ENCODE data around the gene POLE3.
A peak's percentile ranks its signal among the peaks of the same experiment; 100 is the strongest.
"Not testable (repeated sequence)": the region's sequence is repeated elsewhere in the genome, so short reads cannot be mapped to it uniquely, and the experiment has no call there.

The POLE3 gene

GRCh38 chr9:113387560-113388230 lies 22.8 kb downstream of the POLE3 start:
- Histone ChIP-seq H3K4ac (ENCODE audit: low read depth, low read length) (no peak overlapping the region), H3K36me3 (ENCODE audit: control insufficient read depth, insufficient read depth, low read length) (peaks cover 4% of the 10 kb centered on the region), H3K56ac (ENCODE audit: low read length) (no peak overlapping the region), H2BK5ac (ENCODE audit: low read length) (no peak overlapping the region), H3K27me3 (ENCODE audit: insufficient read depth, low read length, poor library complexity) (no peaks in the 10 kb centered on the region), H3K79me2 (ENCODE audit: control insufficient read depth, insufficient read depth, low read length) (no peaks in the 10 kb centered on the region), H4K8ac (ENCODE audit: low read depth, low read length) (no peak overlapping the region), H3K9ac (ENCODE audit: low read length) (no peak overlapping the region), H3K23ac (ENCODE audit: low read length) (no peak overlapping the region), H2BK15ac (replicated peaks; ENCODE audit: low read depth) (no peak overlapping the region), H3K18ac (ENCODE audit: low read length) (no peak overlapping the region), H2BK120ac (ENCODE audit: low read depth, low read length) (no peak overlapping the region), H3K4me3 (ENCODE audit: low read length) (no peak overlapping the region), H3K79me1 (ENCODE audit: low read length) (no peaks in the 10 kb centered on the region), H3K27ac (ENCODE audit: low read depth, low read length) (no peak overlapping the region), H2AK5ac (ENCODE audit: low read length) (no peak overlapping the region), H4K5ac (ENCODE audit: low read length) (no peak overlapping the region), H3K4me1 (ENCODE audit: control insufficient read depth, low read depth, low read length) (no peaks in the 10 kb centered on the region), H3K4me2 (ENCODE audit: low read length) (no peak overlapping the region)
- no CpG with 5 or more reads among the region's 9 CpGs for WGBS (ENCODE audit: extremely low coverage, insufficient coverage, low lambda C conversion rate)
- DNase-seq: no peak

- Histone ChIP-seq H3K18ac (ENCODE audit: low read length) (no peak overlapping the region), H3K79me1 (ENCODE audit: low read length) (no peaks in the 10 kb centered on the region)
Measured at GRCh38 chr9:113386571-113387393, 23.7 kb downstream of the POLE3 start.

DNA sequence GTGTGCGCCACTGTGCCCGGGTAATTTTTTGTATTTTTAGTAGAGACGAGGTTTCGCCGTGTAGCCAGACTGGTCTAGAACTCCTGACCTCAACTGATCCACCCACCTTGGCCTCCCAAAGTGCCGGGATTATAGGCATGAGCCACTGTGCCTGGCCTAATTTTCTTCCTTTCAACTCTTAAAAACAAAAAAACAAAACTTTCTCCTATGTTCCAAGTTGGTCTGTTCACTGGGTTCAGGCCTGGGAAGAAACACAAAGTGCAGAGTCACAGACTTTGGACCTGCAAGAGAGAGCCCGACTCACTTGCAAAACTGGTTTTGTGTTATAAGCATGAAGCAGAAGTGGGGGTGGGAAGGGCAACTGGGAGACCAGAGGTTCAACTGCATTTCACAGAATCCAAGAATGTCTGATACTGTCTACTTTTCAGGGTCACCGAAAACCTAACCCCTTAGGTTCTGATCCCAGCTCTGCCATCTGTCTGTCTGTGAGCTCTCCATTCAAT lies 28.5 kb downstream of the POLE3 start:
- H3K27ac ChIP-seq (ENCODE audit: low read depth, low read length): no peak overlapping the region
- no CpG with 5 or more reads among the region's 8 CpGs for WGBS (ENCODE audit: extremely low coverage, insufficient coverage, low lambda C conversion rate)
- no peak overlapping the region for H3K9ac ChIP-seq (ENCODE audit: low read length)
- no peak overlapping the region for H2BK15ac ChIP-seq (replicated peaks; ENCODE audit: low read depth)
- H2BK120ac ChIP-seq (ENCODE audit: low read depth, low read length): no peak overlapping the region
- no peaks in the 10 kb centered on the region for H3K27me3 ChIP-seq (ENCODE audit: insufficient read depth, low read length, poor library complexity)
- no peaks in the 10 kb centered on the region for H3K36me3 ChIP-seq (ENCODE audit: control insufficient read depth, insufficient read depth, low read length)
- no peaks in the 10 kb centered on the region for H3K79me2 ChIP-seq (ENCODE audit: control insufficient read depth, insufficient read depth, low read length)
- no peak overlapping the region for H4K5ac ChIP-seq (ENCODE audit: low read length)
- no peaks in the 10 kb centered on the region for H3K4me1 ChIP-seq (ENCODE audit: control insufficient read depth, low read depth, low read length)
- H2BK5ac ChIP-seq (ENCODE audit: low read length): no peak overlapping the region
- H3K4me3 ChIP-seq (ENCODE audit: low read length): no peak overlapping the region
- no peak overlapping the region for H3K56ac ChIP-seq (ENCODE audit: low read length)
- no peak overlapping the region for H3K4me2 ChIP-seq (ENCODE audit: low read length)
- H4K8ac ChIP-seq (ENCODE audit: low read depth, low read length): no peak overlapping the region
- no peak overlapping the region for H3K23ac ChIP-seq (ENCODE audit: low read length)
- no peak overlapping the region for H2AK5ac ChIP-seq (ENCODE audit: low read length)
- H3K18ac ChIP-seq (ENCODE audit: low read length): no peak overlapping the region
- no peak overlapping the region for H3K4ac ChIP-seq (ENCODE audit: low read depth, low read length)
- no peak for DNase-seq
- H3K79me1 ChIP-seq (ENCODE audit: low read length): no peaks in the 10 kb centered on the region

More at GRCh38 chr9:113386571-113387393, 23.7 kb downstream of the POLE3 start:
- Histone ChIP-seq H4K8ac (ENCODE audit: low read depth, low read length) (no peak overlapping the region), H3K4me1 (ENCODE audit: control insufficient read depth, low read depth, low read length) (no peaks in the 10 kb centered on the region), H2BK15ac (replicated peaks; ENCODE audit: low read depth) (no peak overlapping the region), H3K27me3 (ENCODE audit: insufficient read depth, low read length, poor library complexity) (no peaks in the 10 kb centered on the region), H2BK120ac (ENCODE audit: low read depth, low read length) (no peak overlapping the region), H4K5ac (ENCODE audit: low read length) (no peak overlapping the region), H2BK5ac (ENCODE audit: low read length) (no peak overlapping the region), H3K4me3 (ENCODE audit: low read length) (no peak overlapping the region), H3K56ac (ENCODE audit: low read length) (no peak overlapping the region), H2AK5ac (ENCODE audit: low read length) (no peak overlapping the region), H3K23ac (ENCODE audit: low read length) (no peak overlapping the region), H3K4me2 (ENCODE audit: low read length) (no peak overlapping the region), H3K9ac (ENCODE audit: low read length) (no peak overlapping the region), H3K27ac (ENCODE audit: low read depth, low read length) (no peak overlapping the region), H3K4ac (ENCODE audit: low read depth, low read length) (no peak overlapping the region), H3K36me3 (ENCODE audit: control insufficient read depth, insufficient read depth, low read length) (peaks cover 4% of the 10 kb centered on the region), H3K79me2 (ENCODE audit: control insufficient read depth, insufficient read depth, low read length) (no peaks in the 10 kb centered on the region)
- peak; percentile 35 for DNase-seq
- 100% methylated on average over 1 of the region's 4 CpGs for WGBS (ENCODE audit: extremely low coverage, insufficient coverage, low lambda C conversion rate)

DNA sequence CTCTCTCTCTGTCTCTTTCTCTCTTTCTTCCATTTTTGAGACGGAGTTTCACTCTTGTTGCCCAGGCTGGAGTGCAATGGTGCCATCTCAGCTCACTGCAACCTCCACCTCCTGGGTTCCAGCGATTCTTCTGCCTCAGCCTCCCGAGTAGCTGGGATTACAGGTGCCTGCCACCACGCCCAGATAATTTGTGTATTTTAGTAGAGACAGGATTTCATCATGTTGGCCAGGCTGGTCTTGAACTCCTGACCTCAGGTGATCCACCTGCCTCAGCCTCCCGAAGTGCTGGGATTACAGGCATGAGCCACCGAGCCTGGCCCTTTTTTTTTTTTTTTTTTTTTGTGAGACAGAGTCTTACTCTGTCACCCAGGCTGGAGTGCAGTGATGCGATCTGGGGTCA lies 29.0 kb downstream of the POLE3 start:
- not testable (repeated sequence) for H3K79me1 ChIP-seq (ENCODE audit: low read length); H3K4me3 ChIP-seq (ENCODE audit: low read length); H4K8ac ChIP-seq (ENCODE audit: low read depth, low read length); H2BK15ac ChIP-seq (replicated peaks; ENCODE audit: low read depth); H2BK5ac ChIP-seq (ENCODE audit: low read length); H3K4ac ChIP-seq (ENCODE audit: low read depth, low read length); H3K56ac ChIP-seq (ENCODE audit: low read length); H4K5ac ChIP-seq (ENCODE audit: low read length); H2AK5ac ChIP-seq (ENCODE audit: low read length); DNase-seq; H3K23ac ChIP-seq (ENCODE audit: low read length); H3K9ac ChIP-seq (ENCODE audit: low read length); H3K27me3 ChIP-seq (ENCODE audit: insufficient read depth, low read length, poor library complexity); H3K4me1 ChIP-seq (ENCODE audit: control insufficient read depth, low read depth, low read length); H3K18ac ChIP-seq (ENCODE audit: low read length); H3K4me2 ChIP-seq (ENCODE audit: low read length); H3K27ac ChIP-seq (ENCODE audit: low read depth, low read length); H3K36me3 ChIP-seq (ENCODE audit: control insufficient read depth, insufficient read depth, low read length); H2BK120ac ChIP-seq (ENCODE audit: low read depth, low read length); H3K79me2 ChIP-seq (ENCODE audit: control insufficient read depth, insufficient read depth, low read length)
- WGBS (ENCODE audit: extremely low coverage, insufficient coverage, low lambda C conversion rate): no CpG with 5 or more reads among the region's 7 CpGs

DNA sequence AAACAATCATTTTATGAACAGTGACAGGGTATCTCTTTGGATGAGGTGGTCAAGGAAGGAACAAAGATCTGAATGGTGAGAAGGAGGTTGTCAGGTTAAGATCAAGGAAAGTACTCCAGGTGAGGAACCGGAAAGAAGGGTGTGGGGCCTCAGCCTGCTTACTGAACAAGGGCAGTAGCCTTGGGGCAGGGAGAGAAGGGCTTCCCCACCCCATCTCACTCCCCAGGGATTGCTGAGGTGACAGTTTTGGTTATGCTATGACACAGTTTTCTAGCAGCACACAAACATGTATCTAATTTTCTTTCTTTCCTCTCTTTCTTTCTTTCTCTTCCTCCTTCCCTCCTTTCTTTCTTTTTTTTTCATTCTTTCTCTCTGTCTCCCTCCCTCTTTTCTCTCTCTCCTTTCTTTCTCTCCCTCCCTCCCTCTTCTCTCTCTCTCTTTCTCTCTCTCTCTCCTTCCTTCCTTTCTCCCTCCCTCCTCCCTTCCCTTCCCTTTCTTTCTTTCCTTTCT lies 29.6 kb downstream of the POLE3 start:
- no peak overlapping the region for H3K23ac ChIP-seq (ENCODE audit: low read length)
- H3K4me2 ChIP-seq (ENCODE audit: low read length): no peak overlapping the region
- no peak overlapping the region for H2BK15ac ChIP-seq (replicated peaks; ENCODE audit: low read depth)
- H2BK5ac ChIP-seq (ENCODE audit: low read length): no peak overlapping the region
- H3K56ac ChIP-seq (ENCODE audit: low read length): no peak overlapping the region
- H3K36me3 ChIP-seq (ENCODE audit: control insufficient read depth, insufficient read depth, low read length): no peaks in the 10 kb centered on the region
- no peak overlapping the region for H3K4me3 ChIP-seq (ENCODE audit: low read length)
- no peak overlapping the region for H3K9ac ChIP-seq (ENCODE audit: low read length)
- H3K79me1 ChIP-seq (ENCODE audit: low read length): no peaks in the 10 kb centered on the region
- H3K4ac ChIP-seq (ENCODE audit: low read depth, low read length): no peak overlapping the region
- H2BK120ac ChIP-seq (ENCODE audit: low read depth, low read length): no peak overlapping the region
- no peak overlapping the region for H4K5ac ChIP-seq (ENCODE audit: low read length)
- no peak overlapping the region for H3K27ac ChIP-seq (ENCODE audit: low read depth, low read length)
- H4K8ac ChIP-seq (ENCODE audit: low read depth, low read length): no peak overlapping the region
- no peaks in the 10 kb centered on the region for H3K4me1 ChIP-seq (ENCODE audit: control insufficient read depth, low read depth, low read length)
- no peak overlapping the region for H2AK5ac ChIP-seq (ENCODE audit: low read length)
- no CpG with 5 or more reads among the region's 1 CpG for WGBS (ENCODE audit: extremely low coverage, insufficient coverage, low lambda C conversion rate)
- no peak overlapping the region for H3K18ac ChIP-seq (ENCODE audit: low read length)
- H3K79me2 ChIP-seq (ENCODE audit: control insufficient read depth, insufficient read depth, low read length): no peaks in the 10 kb centered on the region
- no peaks in the 10 kb centered on the region for H3K27me3 ChIP-seq (ENCODE audit: insufficient read depth, low read length, poor library complexity)
- DNase-seq: no peak
